HFF-Myc (cell line): ENCODE results near the gene FYB2.

Source experiments
- DNase-seq: peaks from one replicate; pipeline ENCODE4 v3.0.0-alpha.2; 2011; ENCODE audit warnings: low read depth; ENCODE audit errors: extremely low read depth
- H3K4me3 ChIP-seq: replicated peaks from 2 replicates; pipeline ENCODE4 v1.5.1; 2011; ENCODE audit warnings: low read depth, mild to moderate bottlenecking, control low read depth, low read length
- CTCF ChIP-seq: IDR thresholded peaks from 2 replicates; pipeline ENCODE4 v1.5.1; 2012; ENCODE audit warnings: mild to moderate bottlenecking, low read depth, low read length, control low read depth; ENCODE audit errors: missing control alignments

FYB2 gene

GRCh38 chr1:56803561-56804156 is 15.5 kb downstream of the FYB2 start:
- DNase-seq = peak; percentile 10
- H3K4me3 ChIP-seq = no peak overlapping the region
- TF ChIP-seq CTCF = peak; percentile 73

- no peak for DNase-seq
- no peak for TF ChIP-seq CTCF
- H3K4me3 ChIP-seq = no peak overlapping the region
Observed at GRCh38 chr1:56799605-56800400, 19.4 kb downstream of the FYB2 start.

- no peak overlapping the region for H3K4me3 ChIP-seq
- no peak for TF ChIP-seq CTCF
- no peak for DNase-seq
Observed at GRCh38 chr1:56798053-56798471, 21.1 kb downstream of the FYB2 start.

- no peak for TF ChIP-seq CTCF
- no peak overlapping the region for H3K4me3 ChIP-seq
- DNase-seq = no peak
Observed at GRCh38 chr1:56797065-56797685, 22.0 kb downstream of the FYB2 start.

- no peak overlapping the region for H3K4me3 ChIP-seq
- no peak for TF ChIP-seq CTCF
- DNase-seq = no peak
Observed at GRCh38 chr1:56795870-56796269, 23.3 kb downstream of the FYB2 start.

GRCh38 chr1:56790036-56790435 is 29.2 kb downstream of the FYB2 start:
- no peak for DNase-seq
- no peak overlapping the region for H3K4me3 ChIP-seq
- no peak for TF ChIP-seq CTCF
